Activated naive CD8-positive, alpha-beta T cell treated with anti-CD3 and anti-CD28 coated beads, Interleukin-2, amount 50 U/mL, for 24 hours (primary cell): ENCODE results near the gene CCDC9.

Experiments used
- ATAC-seq: fragments of 150-1000 bp; cut with Tn5 transposase; one replicate; pipeline ENCODE4 v1.10.0; 2021
- DNase-seq: peaks from one replicate; pipeline ENCODE4 v3.0.0; 2021
- H3K27ac Mint-ChIP-seq: one replicate; pipeline ENCODE4 v1.8.0; 2021; ENCODE audit warnings: mild to moderate bottlenecking, mixed read lengths
- H3K27me3 Mint-ChIP-seq: one replicate; pipeline ENCODE4 v1.8.0; 2021; ENCODE audit warnings: mixed read lengths
- H3K36me3 Mint-ChIP-seq: one replicate; pipeline ENCODE4 v1.8.0; 2021; ENCODE audit warnings: low read depth, mixed read lengths
- H3K4me1 Mint-ChIP-seq: one replicate; pipeline ENCODE4 v1.8.0; 2021; ENCODE audit warnings: mixed read lengths
- H3K4me3 Mint-ChIP-seq: one replicate; pipeline ENCODE4 v1.8.0; 2021; ENCODE audit warnings: mild to moderate bottlenecking, moderate library complexity, mixed read lengths
- H3K9me3 Mint-ChIP-seq: one replicate; pipeline ENCODE4 v1.8.0; 2021; ENCODE audit warnings: mixed read lengths

The CCDC9 gene

GRCh38 chr19:47228937-47229675 lies 27.2 kb upstream of the CCDC9 start:
- Mint-ChIP-seq H3K36me3 (peaks cover 4% of the 10 kb centered on the region), H3K4me3 (no peak overlapping the region), H3K27ac (no peak overlapping the region), H3K4me1 (peaks cover 38% of the 10 kb centered on the region), H3K9me3 (peaks cover 3% of the 10 kb centered on the region), H3K27me3 (no peaks in the 10 kb centered on the region)
- DNase-seq (peak; percentile 27), ATAC-seq (no peak)

- H3K4me1 Mint-ChIP-seq, result peaks cover 38% of the 10 kb centered on the region
- peaks cover 4% of the 10 kb centered on the region for H3K36me3 Mint-ChIP-seq
- DNase-seq (no peak), ATAC-seq (no peak)
- no peak overlapping the region for H3K27ac Mint-ChIP-seq
- H3K4me3 Mint-ChIP-seq, result no peak overlapping the region
- H3K9me3 Mint-ChIP-seq, result peaks cover 3% of the 10 kb centered on the region
- H3K27me3 Mint-ChIP-seq, result no peaks in the 10 kb centered on the region
These were observed 26.7 kb upstream of the CCDC9 start for GRCh38 chr19:47229676-47230053.

- Mint-ChIP-seq H3K9me3 (peaks cover 3% of the 10 kb centered on the region), H3K4me1 (peaks cover 37% of the 10 kb centered on the region), H3K4me3 (peak overlapping the region; percentile 33), H3K27me3 (no peaks in the 10 kb centered on the region), H3K27ac (no peak overlapping the region), H3K36me3 (peaks cover 4% of the 10 kb centered on the region)
- ATAC-seq (no peak), DNase-seq (peak; percentile 87)
These were observed 26.0 kb upstream of the CCDC9 start for GRCh38 chr19:47230054-47230920.

GRCh38 chr19:47230921-47231214 lies 25.5 kb upstream of the CCDC9 start, which contains the start of gene BBC3:
Gene BBC3 (minus strand): TSS chr19:47231199. CDS start chr19:47228431, 2,768 bp downstream.
- peak within 1 kb of the TSS; percentile 75 for H3K4me3 Mint-ChIP-seq
- no peaks in the 10 kb centered on the region for H3K36me3 Mint-ChIP-seq
- H3K9me3 Mint-ChIP-seq, result no peaks in the 10 kb centered on the region
- no peak for ATAC-seq
- DNase-seq, result no peak
- peak within 1 kb of the TSS; percentile 77 for H3K27ac Mint-ChIP-seq
- peaks cover under 1% of the 10 kb centered on the region for H3K27me3 Mint-ChIP-seq
- H3K4me1 Mint-ChIP-seq, result peaks cover 33% of the 10 kb centered on the region

- Mint-ChIP-seq H3K4me3 (peak overlapping the region; percentile 75), H3K27me3 (peaks cover 2% of the 10 kb centered on the region), H3K4me1 (peaks cover 33% of the 10 kb centered on the region), H3K9me3 (no peaks in the 10 kb centered on the region), H3K36me3 (no peaks in the 10 kb centered on the region), H3K27ac (peak overlapping the region; percentile 77)
- peak; percentile 91 for DNase-seq
- peak; percentile 53 for ATAC-seq
These were observed 24.9 kb upstream of the CCDC9 start for GRCh38 chr19:47231215-47232054.

DNA sequence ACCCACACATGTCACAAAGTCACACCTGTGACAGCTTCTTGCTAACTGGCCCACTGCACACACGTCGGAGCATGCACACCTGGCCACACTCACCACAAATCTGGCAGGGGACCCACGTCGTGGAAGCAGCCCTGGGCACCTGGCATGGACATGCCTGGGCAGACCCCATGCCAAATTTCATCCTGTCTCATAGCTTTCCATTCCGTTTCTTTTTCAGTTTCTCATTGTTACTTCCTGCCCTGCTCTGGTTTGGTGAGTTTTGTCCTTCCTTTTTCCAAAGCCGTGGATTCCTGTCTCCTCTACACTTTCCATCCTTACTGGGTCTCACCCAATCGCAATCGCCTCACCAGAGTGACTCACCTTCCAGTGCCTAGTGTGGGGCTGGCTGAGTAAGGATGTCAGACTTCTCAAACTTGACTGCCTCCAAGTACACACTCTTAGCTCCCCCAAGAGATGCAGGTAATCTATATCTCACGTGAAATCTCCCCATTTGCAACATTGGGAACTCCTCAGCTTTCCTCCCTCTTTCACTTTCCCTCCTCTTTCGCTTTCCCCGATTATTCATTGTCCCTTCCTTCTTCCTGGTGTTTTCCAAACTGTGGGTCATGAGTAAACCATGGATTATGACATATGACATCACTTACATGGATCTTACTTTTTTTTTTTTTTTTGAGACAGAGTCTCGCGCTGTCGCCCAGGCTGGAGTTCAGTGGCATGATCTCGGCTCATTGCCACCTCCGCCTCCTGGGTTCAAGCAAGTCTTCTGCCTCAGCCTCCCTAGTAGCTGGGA lies 23.7 kb upstream of the CCDC9 start:
- Mint-ChIP-seq H3K4me3 (peak overlapping the region; percentile 75), H3K9me3 (no peaks in the 10 kb centered on the region), H3K36me3 (no peaks in the 10 kb centered on the region), H3K27me3 (peaks cover 2% of the 10 kb centered on the region), H3K4me1 (peaks cover 22% of the 10 kb centered on the region), H3K27ac (peak overlapping the region; percentile 50)
- ATAC-seq, result peak; percentile 24
- DNase-seq, result peak; percentile 29

DNA sequence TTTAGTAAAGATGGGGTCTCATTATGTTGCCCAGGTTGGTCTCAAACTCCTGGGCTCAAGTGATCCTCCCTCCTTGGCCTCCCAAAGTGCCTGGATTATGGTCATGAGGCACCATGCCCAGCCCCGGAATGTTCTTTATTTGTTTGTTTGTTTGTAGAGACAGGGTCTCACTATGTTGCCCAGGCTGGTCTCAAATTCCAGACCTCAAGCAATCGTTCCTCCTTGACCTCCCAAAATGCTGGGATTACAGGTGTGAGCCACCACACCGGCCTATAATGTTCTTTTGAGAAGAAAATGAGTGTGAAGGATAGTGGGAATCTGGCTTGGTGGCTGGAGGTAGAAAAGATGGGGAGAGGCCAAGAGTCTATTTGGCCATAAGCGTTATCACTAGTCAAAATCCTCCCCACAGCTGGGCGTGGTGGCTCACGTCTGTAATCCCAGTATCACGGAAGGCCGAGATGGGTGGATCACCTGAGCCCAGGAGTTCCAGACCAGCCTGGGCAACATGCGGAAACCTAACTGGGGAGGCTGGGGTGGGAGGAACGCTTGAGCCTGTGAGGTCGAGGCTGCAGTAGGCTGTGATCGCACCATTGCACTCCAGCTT lies 20.2 kb upstream of the CCDC9 start:
- no peak for ATAC-seq
- H3K27ac Mint-ChIP-seq, result no peak overlapping the region

DNA sequence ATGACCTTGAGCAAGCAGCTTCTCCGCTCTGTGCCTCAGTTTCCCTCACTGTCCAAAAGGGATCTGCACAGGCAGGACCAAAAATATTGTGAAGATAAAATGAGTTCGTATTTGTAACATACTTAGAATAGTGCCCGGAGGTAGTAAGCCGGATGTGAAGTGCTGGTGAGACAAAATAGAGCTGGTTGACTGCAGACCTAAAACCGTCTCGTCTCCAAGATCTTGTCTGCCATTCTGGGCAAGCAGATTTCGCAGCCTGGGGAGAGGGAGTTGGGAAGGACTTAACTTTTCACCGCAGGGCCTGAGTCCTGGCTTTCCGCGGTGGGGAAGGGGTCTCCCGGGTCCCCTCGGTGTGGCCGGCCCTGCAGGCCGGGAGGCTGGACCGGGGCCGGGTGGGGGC lies 17.2 kb upstream of the CCDC9 start:
- DNase-seq (no peak), ATAC-seq (no peak)
- Mint-ChIP-seq H3K36me3 (no peaks in the 10 kb centered on the region), H3K4me1 (peaks cover 25% of the 10 kb centered on the region), H3K4me3 (peak overlapping the region; percentile 62), H3K27me3 (peaks cover 5% of the 10 kb centered on the region), H3K27ac (no peak overlapping the region), H3K9me3 (no peaks in the 10 kb centered on the region)

More for the DNA sequence above, 20.2 kb upstream of the CCDC9 start:
- Mint-ChIP-seq H3K9me3 (no peaks in the 10 kb centered on the region), H3K4me3 (no peak overlapping the region), H3K4me1 (peaks cover 36% of the 10 kb centered on the region), H3K27me3 (peaks cover 5% of the 10 kb centered on the region), H3K36me3 (no peaks in the 10 kb centered on the region)
- DNase-seq, result no peak

DNA sequence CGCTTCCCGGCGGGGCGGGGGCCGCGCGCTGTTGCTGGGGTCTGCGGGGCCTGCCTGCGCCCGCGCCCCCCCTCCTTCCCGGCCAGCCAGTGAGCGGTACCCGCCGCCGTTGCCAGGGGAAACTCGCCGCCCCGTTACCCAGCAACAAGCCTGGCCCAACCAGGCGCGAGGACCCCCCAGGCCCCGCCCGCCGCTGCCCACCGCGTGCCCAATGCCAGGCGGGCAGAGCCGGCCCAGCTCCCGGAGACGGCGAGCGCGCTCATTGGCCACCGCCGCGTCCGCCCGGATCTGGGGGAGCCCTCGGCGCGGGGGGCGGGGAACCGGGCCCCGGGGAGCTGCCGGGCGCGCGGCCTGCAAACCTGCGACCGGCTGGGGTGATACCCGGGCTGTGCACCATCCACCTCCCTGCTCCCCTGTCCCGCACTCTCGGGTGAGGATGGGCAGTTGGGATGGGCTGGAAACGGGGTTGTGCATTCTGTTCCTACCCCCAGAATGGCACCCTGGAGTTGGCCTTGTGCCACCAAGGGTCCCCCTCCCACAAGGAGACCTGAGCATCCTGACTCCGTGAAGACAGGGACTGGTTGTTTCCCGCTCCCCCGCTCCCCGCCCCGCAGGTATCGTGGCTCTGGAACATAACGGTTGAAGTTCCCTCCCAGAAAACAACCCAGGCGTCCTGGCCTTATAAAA lies 16.6 kb upstream of the CCDC9 start:
- H3K36me3 Mint-ChIP-seq, result no peaks in the 10 kb centered on the region
- peaks cover 5% of the 10 kb centered on the region for H3K27me3 Mint-ChIP-seq
- ATAC-seq (no peak), DNase-seq (peak; percentile 58)
- no peak overlapping the region for H3K4me3 Mint-ChIP-seq
- no peaks in the 10 kb centered on the region for H3K9me3 Mint-ChIP-seq
- H3K27ac Mint-ChIP-seq, result no peak overlapping the region
- peaks cover 31% of the 10 kb centered on the region for H3K4me1 Mint-ChIP-seq

- Mint-ChIP-seq H3K4me1 (peaks cover 37% of the 10 kb centered on the region), H3K27me3 (peaks cover 5% of the 10 kb centered on the region), H3K27ac (no peak overlapping the region), H3K36me3 (no peaks in the 10 kb centered on the region), H3K9me3 (no peaks in the 10 kb centered on the region), H3K4me3 (no peak overlapping the region)
- DNase-seq (no peak), ATAC-seq (no peak)
These were observed 15.8 kb upstream of the CCDC9 start for GRCh38 chr19:47240556-47240955.

GRCh38 chr19:47240996-47241918 lies 15.1 kb upstream of the CCDC9 start:
- Mint-ChIP-seq H3K27me3 (peaks cover 3% of the 10 kb centered on the region), H3K9me3 (no peaks in the 10 kb centered on the region), H3K4me1 (peaks cover 37% of the 10 kb centered on the region), H3K27ac (no peak overlapping the region), H3K4me3 (no peak overlapping the region), H3K36me3 (no peaks in the 10 kb centered on the region)
- ATAC-seq (peak; percentile 26), DNase-seq (peak; percentile 86)

DNA sequence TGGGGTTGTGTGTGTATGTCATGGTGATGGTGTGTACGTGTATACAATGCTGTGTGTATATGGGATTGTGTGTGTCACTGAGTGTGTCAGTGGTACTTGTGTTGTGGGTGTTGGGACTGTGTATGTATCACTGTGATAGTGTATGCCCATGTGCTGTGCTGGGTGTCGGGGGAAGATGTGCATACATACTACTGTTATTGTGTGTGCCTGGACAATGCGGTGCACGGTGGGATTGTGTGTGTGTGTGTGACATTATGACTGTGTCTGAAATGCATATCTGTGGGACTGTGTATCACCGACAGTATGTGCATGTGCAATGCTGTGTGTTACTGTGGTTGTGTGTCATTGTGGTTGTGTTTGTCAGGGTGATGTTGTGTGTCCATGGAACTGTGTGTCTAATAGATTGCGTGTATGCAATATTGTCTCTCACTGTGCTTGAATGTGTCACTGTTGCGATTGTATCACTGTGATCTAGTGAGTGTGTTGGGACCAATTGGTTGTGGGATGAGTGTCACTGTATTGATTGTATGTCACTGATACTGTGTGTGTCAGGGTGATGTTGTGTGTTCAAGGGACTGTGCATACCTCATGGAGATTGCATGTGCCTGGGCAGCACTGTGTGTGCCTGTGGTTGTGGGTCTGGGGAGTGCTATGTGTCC lies 14.3 kb upstream of the CCDC9 start:
- no peak overlapping the region for H3K4me3 Mint-ChIP-seq
- H3K4me1 Mint-ChIP-seq, result peaks cover 37% of the 10 kb centered on the region
- H3K27ac Mint-ChIP-seq, result no peak overlapping the region
- H3K9me3 Mint-ChIP-seq, result no peaks in the 10 kb centered on the region
- ATAC-seq (no peak), DNase-seq (no peak)
- peaks cover 3% of the 10 kb centered on the region for H3K27me3 Mint-ChIP-seq
- H3K36me3 Mint-ChIP-seq, result no peaks in the 10 kb centered on the region
